ENCODE measurements around the gene BCL6B. TPM values are rescaled to one million over a fixed set of nuclear protein-coding genes. Genes with fewer than 3 reads are reported as not detected.

The BCL6B gene
- total RNA-seq, 1 donor from 2014 or later: 0.42 TPM

DNA sequence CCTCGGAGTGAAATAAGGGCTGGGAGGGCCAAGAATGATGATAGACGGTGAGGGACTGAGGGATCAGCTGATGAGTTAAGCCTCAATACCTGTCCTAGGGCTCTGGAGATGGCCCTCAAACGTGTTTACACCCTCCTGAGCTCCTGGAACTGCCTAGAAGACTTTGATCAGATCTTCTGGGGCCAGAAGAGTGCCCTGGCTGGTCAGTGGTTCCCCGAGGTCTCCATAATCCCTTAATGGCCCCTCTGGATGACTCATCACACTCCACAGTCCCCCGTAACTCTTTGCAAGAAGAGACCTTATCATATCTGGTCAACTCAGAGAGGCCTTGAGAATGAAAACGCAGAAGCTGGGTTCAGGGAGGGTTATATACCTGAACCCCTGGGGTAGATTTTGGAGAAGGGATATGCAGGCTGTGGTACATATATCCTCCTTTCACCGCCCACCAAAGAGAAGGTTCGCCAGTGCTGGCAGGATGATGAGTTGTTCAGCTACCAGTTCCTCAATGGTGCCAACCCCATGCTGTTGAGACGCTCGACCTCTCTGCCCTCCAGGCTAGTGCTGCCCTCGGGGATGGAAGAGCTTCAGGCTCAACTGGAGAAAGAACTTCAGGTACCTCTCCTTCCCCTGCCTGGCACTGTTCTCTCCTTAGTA, 23.9 kb upstream of the BCL6B start:
- Mint-ChIP-seq H3K27me3 (ENCODE audit: low read depth) (peaks cover 20% of the 10 kb centered on the region), H3K36me3 (ENCODE audit: low read depth) (peaks cover 18% of the 10 kb centered on the region), H3K4me3 (no peak overlapping the region)

GRCh38 chr17:7001318-7001961, 21.4 kb upstream of the BCL6B start:
- peak; percentile 50 for DNase-seq (ENCODE audit: low read depth, low spot score)
- TF ChIP-seq CTCF (conservative IDR thresholded peaks at IDR 0.05): peak; percentile 66
- peaks cover 6% of the 10 kb centered on the region for H3K27me3 Mint-ChIP-seq (ENCODE audit: low read depth)
- no peaks in the 10 kb centered on the region for H3K9me3 Mint-ChIP-seq
- H3K4me1 Mint-ChIP-seq: peaks cover 3% of the 10 kb centered on the region
- no peak overlapping the region for H3K4me3 Mint-ChIP-seq
- H3K27ac Mint-ChIP-seq (ENCODE audit: unreplicated experiment): peak overlapping the region; percentile 39
- peaks cover 15% of the 10 kb centered on the region for H3K36me3 Mint-ChIP-seq (ENCODE audit: low read depth)

More for the DNA sequence above, 23.9 kb upstream of the BCL6B start:
- no peak overlapping the region for H3K27ac Mint-ChIP-seq (ENCODE audit: unreplicated experiment)
- no peaks in the 10 kb centered on the region for H3K9me3 Mint-ChIP-seq
- TF ChIP-seq CTCF (conservative IDR thresholded peaks at IDR 0.05): no peak
- peaks cover 5% of the 10 kb centered on the region for H3K4me1 Mint-ChIP-seq
- DNase-seq (ENCODE audit: low read depth, low spot score): no peak

DNA sequence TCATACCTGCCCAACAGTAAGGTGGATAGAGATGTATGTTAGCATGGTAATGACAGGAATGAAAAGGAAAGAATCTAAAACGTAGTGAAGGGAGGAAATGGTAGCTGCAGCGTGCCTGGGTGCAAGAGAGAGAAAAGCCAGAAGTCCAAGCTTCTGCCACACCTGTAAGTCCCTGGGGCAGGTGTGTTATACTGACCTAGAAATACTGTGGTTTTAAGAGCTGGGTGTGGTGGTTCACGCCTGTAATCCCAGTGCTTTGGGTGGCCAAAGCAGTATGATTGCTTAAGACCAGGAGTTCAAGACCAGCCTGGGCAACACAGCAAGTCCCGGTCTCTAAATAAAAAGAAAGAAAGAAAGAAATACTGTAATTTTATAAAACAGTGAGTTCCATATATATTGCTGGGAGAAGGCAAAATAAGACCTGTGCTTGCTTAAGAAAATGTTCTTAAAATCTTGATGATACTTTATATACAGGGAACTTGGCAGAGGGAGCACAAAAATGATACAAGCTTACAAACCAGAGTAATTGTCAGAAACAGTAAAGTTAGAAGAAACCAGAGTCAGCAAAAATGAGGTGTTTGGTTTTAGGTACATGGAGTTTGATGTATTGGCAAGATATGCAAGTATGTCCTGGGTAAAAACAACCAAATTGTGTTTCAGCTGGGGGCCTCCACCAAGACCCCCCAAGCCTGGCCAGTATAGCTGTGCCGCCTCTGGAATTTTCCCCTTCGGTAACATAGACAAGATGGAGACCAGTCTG, 20.4 kb upstream of the BCL6B start:
- no peak overlapping the region for H3K27ac Mint-ChIP-seq (ENCODE audit: unreplicated experiment)

DNA sequence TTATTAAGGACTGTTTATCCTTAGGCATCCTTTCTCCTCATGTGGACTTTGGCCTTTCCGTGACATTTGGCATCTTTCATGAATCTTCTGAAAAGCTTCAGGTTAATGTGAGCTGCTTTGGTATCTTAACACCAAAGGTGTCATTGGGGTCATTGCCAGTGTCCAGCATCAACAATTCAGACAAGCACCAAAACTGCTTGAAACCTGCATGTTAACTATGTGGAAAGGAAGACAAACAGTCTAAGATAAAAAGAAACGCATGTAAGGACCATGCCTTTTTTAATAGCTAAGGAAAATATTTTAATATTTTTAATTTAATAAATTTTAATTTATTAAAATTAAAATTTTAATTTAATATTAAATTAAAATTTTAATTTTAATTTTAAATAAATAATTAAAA, 19.1 kb upstream of the BCL6B start:
- no peak for DNase-seq (ENCODE audit: low read depth, low spot score)

More for the DNA sequence above, 20.4 kb upstream of the BCL6B start:
- DNase-seq (ENCODE audit: low read depth, low spot score): no peak
- peaks cover 10% of the 10 kb centered on the region for H3K36me3 Mint-ChIP-seq (ENCODE audit: low read depth)
- no peak for TF ChIP-seq CTCF (conservative IDR thresholded peaks at IDR 0.05)
- peaks cover 3% of the 10 kb centered on the region for H3K4me1 Mint-ChIP-seq
- H3K4me3 Mint-ChIP-seq: no peak overlapping the region
- no peaks in the 10 kb centered on the region for H3K27me3 Mint-ChIP-seq (ENCODE audit: low read depth)
- H3K9me3 Mint-ChIP-seq: no peaks in the 10 kb centered on the region

More for the DNA sequence above, 19.1 kb upstream of the BCL6B start:
- Mint-ChIP-seq H3K9me3 (no peaks in the 10 kb centered on the region), H3K27ac (ENCODE audit: unreplicated experiment) (no peak overlapping the region), H3K4me3 (no peak overlapping the region), H3K36me3 (ENCODE audit: low read depth) (peaks cover 4% of the 10 kb centered on the region), H3K4me1 (peaks cover 3% of the 10 kb centered on the region), H3K27me3 (ENCODE audit: low read depth) (no peaks in the 10 kb centered on the region)
- TF ChIP-seq CTCF (conservative IDR thresholded peaks at IDR 0.05): no peak
